Psoas muscle (tissue), 8 donors: ENCODE measurements around the gene ELMO2. TPM values are rescaled to one million over a fixed set of nuclear protein-coding genes. Genes with fewer than 3 reads are reported as not detected.
A peak's percentile ranks its signal among the peaks of the same experiment; 100 is the strongest.

Source experiments
- ATAC-seq, 4 donors: fragments of 200-7000 bp; cut with Tn5 transposase; one replicate each; pipeline ENCODE4 v1.9.1; 2020; ENCODE audit warnings: moderate library complexity in 3 of 4, mild to moderate bottlenecking in 2 of 4
- DNase-seq, 2 donors: peaks; one replicate each; pipeline ENCODE4 v3.0.0-alpha.2; 2020
- H3K27ac ChIP-seq: fragments of 200-600 bp; one replicate; pipeline ENCODE4 v1.8.0; 2022
- H3K27me3 ChIP-seq, 3 donors: fragments of 200-600 bp in 1 of 3; one replicate each; pipeline versions ENCODE4 v1.6.1 to v1.8.0; 2013 to 2022; ENCODE audit warnings: low read length in 2 of 3, mild to moderate bottlenecking in 2 of 3, moderate library complexity in 1 of 3; ENCODE audit not compliant: insufficient read depth in 3 of 3
- H3K36me3 ChIP-seq, 2 donors: fragments of 200-600 bp in 1 of 2; one replicate each; pipeline versions ENCODE4 v1.6.1 to v1.8.0; 2013 to 2022; ENCODE audit warnings: low read depth in 1 of 2, mild to moderate bottlenecking in 1 of 2, moderate library complexity in 1 of 2; ENCODE audit not compliant: insufficient read depth in 1 of 2
- H3K4me1 ChIP-seq: fragments of 200-600 bp; one replicate; pipeline ENCODE4 v1.8.0; 2022
- H3K4me3 ChIP-seq: fragments of 200-600 bp; one replicate; pipeline ENCODE4 v1.8.0; 2022; ENCODE audit warnings: mild to moderate bottlenecking
- H3K9me3 ChIP-seq: fragments of 200-600 bp; one replicate; pipeline ENCODE4 v1.8.0; 2022
- WGBS, 3 donors: extraction: QIAGEN DNeasy Blood & Tissue Kit; methylation state at CpG; one replicate each; pipeline versions ENCODE4 v1.1.6 to v1.1.7; 2013; 5-methylcytosine and 5-hydroxymethylcytosine counted together
- intact Hi-C, 2 donors: fragments of 100-400 bp; cut with DNase I; formaldehyde crosslinking; loops; one replicate each; pipeline versions ENCODE4 v1.11.0 to v1.14.2; 2022
- polyA plus RNA-seq, 3 donors: library from polyadenylated mRNA; stranded (reverse); fragments of 200-250 nt; gene quantifications; one replicate each; pipeline ENCODE4 v1.2.3, GENCODE V29; 2013
- total RNA-seq, 4 donors: library from RNA; stranded (reverse); fragmentation: NEBNext Ultra II Directional in 2 of 4; extraction: Animal tissue kit (Norgen Biotek cat#: 25700) in 2 of 4; gene quantifications; one replicate each; pipeline versions ENCODE4 v1.2.1 to v1.2.4, GENCODE V29; 2021 to 2023
- TF ChIP-seq, protein P1 (sequence below): fragments of 200-600 bp; IDR thresholded peaks from one replicate; pipeline ENCODE4 v1.8.0; 2022; ENCODE audit warnings: antibody characterized with exemption
- donor health status: healthy with polysubstance abuse.
- donor health status: DM: no; HTN: no; CAD: no; lungs with moderate emphysema.
- donor health status: Bipolar disorder and iron deficiency.
- donor health status: healthy.
- donor health status: DM: yes; HTN: yes; CAD: no.
- donor health status: DM: no; HTN: no; CAD: no.
- donor health status: DM: no; HTN: no; CAD: no.
- donor health status: DM: yes; HTN: yes; CAD: no.

Gene ELMO2
- total and polyA plus RNA-seq, 7 donors, result 21.2 to 60.7 (median 40.3) TPM

DNA sequence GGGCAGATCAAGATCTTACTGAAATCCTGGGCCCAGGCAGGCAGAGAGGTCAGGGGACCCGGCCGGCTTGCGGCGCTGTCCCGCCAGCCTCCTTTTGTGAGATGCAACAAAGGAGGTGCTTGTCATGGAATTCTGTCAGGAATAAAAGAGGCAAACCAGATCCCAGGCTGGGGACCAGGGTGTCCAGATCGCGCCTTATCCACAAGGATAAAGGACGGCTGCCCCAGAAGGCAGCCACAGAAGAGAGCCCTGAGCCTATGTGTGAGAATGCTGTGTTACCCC, 55.5 kb downstream of the ELMO2 start:
- whole genome bisulfite sequencing, 3 donors, result 92 to 96% (median 93%) methylated on average over 8 of the region's 8 CpGs
- no peaks in the 10 kb centered on the region for H3K27me3 ChIP-seq
- H3K9me3 ChIP-seq, result no peaks in the 10 kb centered on the region
- no peak overlapping the region for H3K27ac ChIP-seq
- intact Hi-C loops, result loop anchor here in 1 of 2 donors (1.0 kb wide), 1 partner anchor 221 kb away; no protein-coding TSS in a partner anchor
- H3K36me3 ChIP-seq, result peaks cover 0 to 58% of the 10 kb centered on the region in 2 donors
- TF ChIP-seq, protein P1, sequence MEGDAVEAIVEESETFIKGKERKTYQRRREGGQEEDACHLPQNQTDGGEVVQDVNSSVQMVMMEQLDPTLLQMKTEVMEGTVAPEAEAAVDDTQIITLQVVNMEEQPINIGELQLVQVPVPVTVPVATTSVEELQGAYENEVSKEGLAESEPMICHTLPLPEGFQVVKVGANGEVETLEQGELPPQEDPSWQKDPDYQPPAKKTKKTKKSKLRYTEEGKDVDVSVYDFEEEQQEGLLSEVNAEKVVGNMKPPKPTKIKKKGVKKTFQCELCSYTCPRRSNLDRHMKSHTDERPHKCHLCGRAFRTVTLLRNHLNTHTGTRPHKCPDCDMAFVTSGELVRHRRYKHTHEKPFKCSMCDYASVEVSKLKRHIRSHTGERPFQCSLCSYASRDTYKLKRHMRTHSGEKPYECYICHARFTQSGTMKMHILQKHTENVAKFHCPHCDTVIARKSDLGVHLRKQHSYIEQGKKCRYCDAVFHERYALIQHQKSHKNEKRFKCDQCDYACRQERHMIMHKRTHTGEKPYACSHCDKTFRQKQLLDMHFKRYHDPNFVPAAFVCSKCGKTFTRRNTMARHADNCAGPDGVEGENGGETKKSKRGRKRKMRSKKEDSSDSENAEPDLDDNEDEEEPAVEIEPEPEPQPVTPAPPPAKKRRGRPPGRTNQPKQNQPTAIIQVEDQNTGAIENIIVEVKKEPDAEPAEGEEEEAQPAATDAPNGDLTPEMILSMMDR, result no peak
- DNase-seq, result no peak
- no peaks in the 10 kb centered on the region for H3K4me1 ChIP-seq
- ATAC-seq, result no peak
- no peak overlapping the region for H3K4me3 ChIP-seq

GRCh38 chr20:46350201-46350985, 56.0 kb downstream of the ELMO2 start:
- Histone ChIP-seq H3K4me3 (no peak overlapping the region), H3K27me3 (no peaks in the 10 kb centered on the region), H3K36me3 (peaks cover 0 to 58% of the 10 kb centered on the region in 2 donors), H3K9me3 (no peaks in the 10 kb centered on the region), H3K27ac (no peak overlapping the region), H3K4me1 (no peaks in the 10 kb centered on the region)
- TF ChIP-seq, protein P1, result no peak
- no peak for ATAC-seq
- 67 to 70% (median 68%) methylated on average over 13 of the region's 13 CpGs for WGBS, 3 donors
- intact Hi-C loops, result loop anchor here in 1 of 2 donors (1.0 kb wide), 1 partner anchor 220 kb away; no protein-coding TSS in a partner anchor
- no peak for DNase-seq

GRCh38 chr20:46349742-46350056, 56.7 kb downstream of the ELMO2 start:
- DNase-seq (no peak), ATAC-seq (no peak)
- Histone ChIP-seq H3K4me1 (no peaks in the 10 kb centered on the region), H3K36me3 (peaks cover 0 to 54% of the 10 kb centered on the region in 2 donors), H3K9me3 (no peaks in the 10 kb centered on the region), H3K27ac (no peak overlapping the region), H3K4me3 (no peak overlapping the region), H3K27me3 (no peaks in the 10 kb centered on the region)
- TF ChIP-seq, protein P1, result no peak
- intact Hi-C loops, result loop anchor here (1.0 to 5.0 kb wide), 5 partner anchors 41 to 327 kb away; partner anchors contain the start of gene CDH22 (in 1 of the 2)
- 69 to 90% (median 70%) methylated on average over 4 of the region's 4 CpGs for WGBS, 3 donors

GRCh38 chr20:46349035-46349741, 57.2 kb downstream of the ELMO2 start:
- intact Hi-C loops, result loop anchor here (1.0 to 5.0 kb wide), 4 partner anchors 40 to 327 kb away; partner anchors contain the start of gene CDH22 (in 1 of the 2)
- Histone ChIP-seq H3K36me3 (peaks cover 0 to 49% of the 10 kb centered on the region in 2 donors), H3K27ac (no peak overlapping the region), H3K4me1 (no peaks in the 10 kb centered on the region), H3K9me3 (no peaks in the 10 kb centered on the region), H3K4me3 (no peak overlapping the region), H3K27me3 (no peaks in the 10 kb centered on the region)
- WGBS, 3 donors, result 33 to 40% (median 34%) methylated on average over 12 of the region's 12 CpGs
- TF ChIP-seq, protein P1, result peak; percentile 85
- ATAC-seq (peak; percentile 62 to 85 (median 80)), DNase-seq (peak; percentile 66 to 79)
